DMS79 (cell line): ENCODE results near the gene SLC9A9.

ENCODE experiments used
- DNase-seq: peaks from one replicate; lab custom pipeline; 2025; lab: John Stamatoyannopoulos, UW

SLC9A9 gene

DNA sequence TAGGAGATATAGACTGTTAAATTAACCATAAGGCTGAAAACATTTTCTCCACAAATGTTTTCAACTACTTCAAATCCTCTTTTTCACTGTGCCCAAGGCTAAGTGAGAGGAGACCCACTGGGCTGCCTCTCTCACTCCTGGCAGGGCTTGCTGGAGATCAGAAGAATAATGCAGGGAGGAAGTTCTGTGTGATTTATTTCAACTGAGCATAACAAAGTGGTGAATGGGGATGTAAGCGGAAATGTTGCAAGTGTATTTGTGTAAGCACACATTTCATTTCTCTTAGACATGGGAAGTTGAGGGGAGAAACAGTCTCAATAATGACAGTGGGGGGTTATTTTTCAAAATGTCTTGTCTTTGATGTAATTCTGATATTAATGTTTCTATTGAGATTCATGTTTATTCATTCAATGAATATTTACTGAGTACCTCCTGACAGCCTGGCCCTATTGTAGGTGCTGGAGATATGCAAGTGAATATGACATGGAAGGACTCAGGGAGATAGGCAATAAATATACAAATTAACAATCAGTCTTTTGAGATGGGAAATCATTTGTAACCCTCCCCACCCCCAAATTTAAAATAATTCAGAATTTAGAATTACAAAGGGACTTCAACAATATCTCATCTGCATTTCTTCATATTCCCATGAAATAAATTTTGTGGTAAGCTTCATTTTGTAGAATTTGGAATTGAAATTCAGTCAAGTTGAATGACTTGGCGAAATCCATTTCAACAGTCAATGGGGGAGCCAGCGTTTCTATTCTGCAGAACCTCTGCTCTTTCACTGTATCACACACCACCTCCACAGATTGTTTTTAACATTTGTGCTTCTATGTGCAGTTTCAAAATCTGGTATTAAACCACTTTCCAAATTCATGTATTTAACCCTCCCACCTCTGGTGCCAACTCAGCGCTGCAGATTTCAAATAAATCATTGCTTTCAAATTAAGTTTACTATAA lies 247.2 kb downstream of the SLC9A9 start:
- no peak for DNase-seq

DNA sequence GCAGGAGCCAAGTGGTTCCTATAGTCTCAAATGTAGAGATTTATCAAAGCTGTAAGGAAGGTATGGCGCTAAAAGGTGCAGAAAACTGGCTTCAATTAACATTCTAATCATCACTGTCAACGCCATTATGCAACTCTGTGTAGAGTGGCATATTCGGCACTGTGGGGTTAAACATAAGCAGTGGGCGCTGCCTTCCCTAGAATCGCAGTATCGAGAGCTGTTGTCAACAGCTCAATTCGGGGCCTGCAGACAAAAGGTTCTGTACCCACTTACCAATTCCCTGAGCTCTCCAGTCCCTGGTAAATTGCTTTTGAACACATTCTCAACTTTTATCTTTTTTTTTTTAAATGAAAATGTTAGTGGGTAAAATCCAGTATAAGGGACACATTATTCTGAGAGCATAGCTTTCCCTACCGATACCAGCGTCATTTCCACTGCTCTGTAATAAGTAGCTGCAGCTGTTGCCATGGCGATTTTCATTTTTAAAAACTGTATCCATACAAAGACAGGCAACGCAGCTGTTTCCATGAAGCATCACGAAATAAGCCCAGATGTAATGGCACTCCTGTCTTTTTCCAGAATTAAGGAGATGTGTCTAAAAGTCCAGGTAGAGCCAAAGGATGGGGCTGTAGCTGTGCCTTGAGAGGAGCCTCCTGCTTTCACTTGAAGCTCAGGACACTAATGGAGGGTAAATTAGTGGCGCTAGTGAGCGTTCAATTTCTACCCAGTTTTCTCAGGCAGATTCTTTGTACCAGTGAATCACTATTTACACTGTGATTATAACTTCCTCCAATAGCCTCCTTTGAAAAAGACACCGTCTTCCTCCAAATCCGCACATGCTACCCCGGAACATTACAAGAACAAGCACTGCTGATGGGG lies 250.3 kb downstream of the SLC9A9 start:
- DNase-seq = no peak

DNA sequence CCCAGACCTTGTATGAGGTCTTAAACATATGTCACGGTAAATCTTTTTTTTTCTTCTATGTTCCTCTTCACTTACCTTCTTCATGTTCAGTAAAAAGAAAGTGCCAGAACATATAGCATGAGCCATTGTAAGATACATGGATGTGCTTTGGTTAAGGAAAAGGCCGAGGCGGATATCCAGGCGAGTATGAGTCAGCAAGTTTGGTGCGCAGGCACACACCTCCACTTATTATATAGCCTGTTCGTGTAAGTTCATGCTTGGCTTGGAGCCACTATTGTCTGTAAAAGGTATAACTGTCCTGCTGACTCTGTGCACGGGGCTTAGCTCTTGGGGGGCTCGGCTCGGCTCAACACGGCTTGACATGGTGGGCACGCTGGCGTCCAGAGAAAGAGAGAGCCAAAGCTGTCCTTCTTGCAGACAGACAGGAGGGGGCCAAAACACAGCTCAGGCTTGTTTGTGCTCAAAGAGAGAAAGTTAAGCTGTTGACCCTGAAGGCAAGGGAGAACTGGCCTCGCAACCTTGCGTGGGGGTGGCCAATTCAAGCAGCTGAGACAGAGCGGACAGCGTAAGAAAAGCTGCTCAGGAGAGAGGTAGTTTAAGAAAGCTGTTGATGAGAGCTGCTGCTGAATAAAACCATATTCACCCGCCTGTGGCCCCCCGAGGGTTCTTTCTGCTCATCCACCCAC lies 251.2 kb downstream of the SLC9A9 start:
- no peak for DNase-seq

- DNase-seq = no peak
These were observed 252.7 kb downstream of the SLC9A9 start for GRCh38 chr3:143595456-143596077.

- DNase-seq = no peak
These were observed 254.1 kb downstream of the SLC9A9 start for GRCh38 chr3:143594206-143594605.

DNA sequence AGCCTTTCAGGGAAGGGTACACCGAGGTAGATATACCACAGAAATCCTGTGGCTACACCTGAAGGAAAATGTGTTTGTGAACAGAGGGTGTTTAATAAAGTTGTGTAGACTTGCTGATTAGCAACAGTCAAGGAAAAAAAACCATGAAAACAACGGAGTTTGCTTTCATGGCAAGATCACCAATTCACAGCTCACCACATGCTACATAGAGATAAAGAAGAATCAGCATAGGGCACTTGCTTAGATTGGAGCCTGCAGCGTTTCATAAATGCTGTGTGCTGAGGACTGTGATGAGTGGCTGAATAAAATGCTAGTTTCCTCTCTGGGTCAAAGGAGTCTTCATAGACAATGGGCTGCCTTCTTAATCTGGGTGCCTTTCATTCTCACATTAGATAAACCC lies 257.6 kb downstream of the SLC9A9 start:
- DNase-seq = no peak

DNA sequence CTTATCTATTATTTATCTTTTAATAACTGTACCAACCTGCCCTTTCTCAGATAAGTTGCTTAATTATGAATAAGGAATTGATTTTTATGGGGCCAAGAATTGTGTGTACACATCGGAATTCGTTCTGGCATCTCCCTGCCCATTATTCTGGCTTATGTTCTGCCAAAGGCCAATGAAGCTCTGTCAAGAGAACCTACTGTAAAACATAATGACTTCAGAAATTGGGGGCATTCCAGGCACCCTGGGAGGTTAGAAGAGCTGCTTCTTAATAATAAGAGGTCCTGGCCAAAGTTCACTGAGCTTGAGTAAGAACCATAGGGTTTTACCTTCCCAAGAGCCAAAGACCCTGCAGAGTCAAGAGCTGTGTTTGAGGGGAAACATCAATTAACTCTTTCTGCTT lies 261.7 kb downstream of the SLC9A9 start:
- DNase-seq = no peak

DNA sequence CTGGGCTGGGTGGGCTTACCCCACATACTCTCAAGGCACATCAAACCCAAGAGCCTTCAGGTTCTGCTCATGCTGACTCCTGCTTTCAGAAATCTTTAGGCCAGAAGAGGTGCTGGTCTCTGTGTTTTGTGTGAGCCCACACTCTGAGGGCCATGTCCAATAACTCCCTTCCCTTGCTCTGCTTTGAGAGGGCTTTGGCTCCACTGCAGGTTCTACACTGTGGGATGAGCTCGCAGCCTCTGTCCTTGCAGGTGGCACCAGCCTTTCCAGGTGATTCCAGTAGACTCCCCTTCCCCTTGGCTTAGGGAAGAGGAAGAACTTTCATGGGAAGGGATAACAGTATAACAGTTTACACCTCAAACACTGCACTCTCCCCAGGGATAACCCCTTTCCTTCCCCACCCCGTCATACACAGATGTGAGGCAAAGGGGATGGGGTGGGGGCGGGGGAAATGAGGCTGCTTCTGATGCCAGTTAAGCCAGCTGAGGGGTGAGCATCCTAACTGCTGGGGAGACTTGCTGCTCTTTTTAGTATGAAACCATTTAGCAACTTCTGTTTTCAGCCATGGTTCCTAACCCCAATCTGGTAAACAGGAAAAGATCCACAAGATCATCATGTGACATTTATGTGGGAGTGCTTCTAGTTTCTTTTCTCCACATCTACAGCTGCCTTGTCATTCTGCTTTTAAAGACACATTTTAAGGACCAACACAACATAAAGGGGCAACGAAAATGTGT lies 262.4 kb downstream of the SLC9A9 start:
- no peak for DNase-seq

DNA sequence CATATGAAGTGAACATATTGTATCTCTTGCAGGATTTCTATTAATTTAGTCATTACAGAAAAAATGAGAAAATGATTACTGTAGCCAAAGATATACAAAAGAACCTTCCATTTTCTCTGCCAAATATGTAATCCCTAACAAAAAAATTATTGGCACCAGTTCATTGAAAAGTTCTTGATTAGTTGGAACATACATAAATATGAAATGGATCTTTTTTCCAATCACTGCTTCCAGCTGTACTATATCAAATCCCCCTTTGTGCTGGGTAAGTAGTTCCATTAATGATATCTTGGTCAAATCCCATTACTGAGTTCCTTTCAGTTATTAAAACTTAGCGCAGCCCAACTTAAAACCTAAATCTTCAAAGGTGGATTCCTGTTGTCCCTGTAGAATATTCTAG lies 263.8 kb downstream of the SLC9A9 start:
- DNase-seq = no peak

- DNase-seq = no peak
These were observed 266.1 kb downstream of the SLC9A9 start for GRCh38 chr3:143581972-143582722.

DNA sequence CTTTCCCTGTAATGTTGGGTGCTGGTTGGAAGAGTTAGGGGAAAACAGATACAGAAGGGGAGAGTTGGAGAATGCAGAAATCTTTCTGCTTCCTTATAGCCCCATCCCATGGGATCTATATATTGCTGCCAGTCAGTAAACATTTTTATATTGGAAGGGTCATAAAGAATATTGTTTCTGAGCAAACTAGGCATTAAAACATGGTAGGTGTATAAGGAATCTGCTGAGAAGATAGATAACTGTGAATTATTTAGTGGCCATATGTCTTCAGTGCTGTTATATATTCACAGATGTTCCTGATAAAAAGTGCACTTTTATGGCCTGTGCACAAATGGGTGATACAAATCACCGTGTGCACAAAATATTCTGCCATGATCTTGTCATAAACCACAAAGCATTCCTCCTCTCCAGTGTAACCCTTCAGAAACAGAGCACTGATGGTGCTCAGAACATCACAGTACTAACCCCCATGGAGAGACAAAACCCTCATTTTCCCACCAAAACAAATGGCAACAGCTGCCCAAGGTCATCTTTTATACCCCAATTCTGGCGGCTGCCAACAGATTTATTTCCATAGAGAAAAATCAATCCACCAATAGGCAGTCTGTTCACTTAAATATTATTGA lies 269.3 kb downstream of the SLC9A9 start:
- no peak for DNase-seq

DNA sequence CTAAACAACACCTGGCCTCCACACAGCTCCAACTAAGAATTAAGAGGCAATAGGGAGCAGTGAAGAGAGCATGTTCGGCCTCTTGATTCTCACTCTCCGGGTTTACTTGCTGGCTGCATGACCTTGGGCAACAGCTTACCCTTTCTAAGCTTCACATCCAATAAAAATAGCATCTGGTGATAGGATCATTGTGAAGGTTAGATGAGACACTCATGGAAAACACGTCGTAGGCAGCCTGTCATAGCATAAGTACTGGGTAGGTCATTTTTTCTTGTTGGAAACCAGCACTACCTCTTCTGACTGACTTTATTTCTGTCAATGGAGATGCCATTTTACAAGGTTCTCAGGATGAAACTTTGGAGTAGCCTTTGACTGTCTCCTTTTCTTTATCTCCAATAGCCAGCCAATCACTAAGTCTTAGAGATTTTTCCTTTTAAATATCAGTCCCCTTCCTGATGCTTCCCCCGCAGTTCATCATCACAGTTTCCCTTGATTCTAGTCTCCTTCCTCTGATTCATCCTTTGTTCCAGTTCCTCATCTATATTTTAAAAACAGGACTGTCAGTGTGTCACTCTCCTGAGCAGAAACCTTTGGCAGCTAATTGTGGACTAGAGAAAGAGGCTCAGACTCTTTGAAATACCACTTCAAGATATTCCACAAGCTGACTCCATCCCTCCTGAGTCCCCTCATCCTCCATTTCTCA lies 271.5 kb downstream of the SLC9A9 start:
- no peak for DNase-seq

DNA sequence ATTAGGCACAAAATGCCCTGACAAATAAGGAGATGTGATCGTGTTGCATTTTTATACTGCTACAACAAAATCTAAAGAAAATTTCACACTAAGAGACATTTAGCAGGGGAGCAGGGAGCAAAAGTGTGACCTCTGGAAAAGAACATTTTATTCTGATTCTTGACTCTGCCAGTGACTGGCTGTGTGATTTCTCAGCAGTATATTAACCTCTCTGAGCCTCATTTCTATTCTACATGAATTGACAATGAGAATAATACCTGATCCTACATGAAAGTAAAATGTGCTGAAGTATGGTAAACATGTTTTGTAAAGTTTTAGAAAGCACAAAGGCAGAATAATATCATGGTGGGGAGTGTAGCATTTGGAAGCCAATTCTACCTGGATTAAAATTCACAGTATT lies 273.3 kb downstream of the SLC9A9 start:
- no peak for DNase-seq

DNA sequence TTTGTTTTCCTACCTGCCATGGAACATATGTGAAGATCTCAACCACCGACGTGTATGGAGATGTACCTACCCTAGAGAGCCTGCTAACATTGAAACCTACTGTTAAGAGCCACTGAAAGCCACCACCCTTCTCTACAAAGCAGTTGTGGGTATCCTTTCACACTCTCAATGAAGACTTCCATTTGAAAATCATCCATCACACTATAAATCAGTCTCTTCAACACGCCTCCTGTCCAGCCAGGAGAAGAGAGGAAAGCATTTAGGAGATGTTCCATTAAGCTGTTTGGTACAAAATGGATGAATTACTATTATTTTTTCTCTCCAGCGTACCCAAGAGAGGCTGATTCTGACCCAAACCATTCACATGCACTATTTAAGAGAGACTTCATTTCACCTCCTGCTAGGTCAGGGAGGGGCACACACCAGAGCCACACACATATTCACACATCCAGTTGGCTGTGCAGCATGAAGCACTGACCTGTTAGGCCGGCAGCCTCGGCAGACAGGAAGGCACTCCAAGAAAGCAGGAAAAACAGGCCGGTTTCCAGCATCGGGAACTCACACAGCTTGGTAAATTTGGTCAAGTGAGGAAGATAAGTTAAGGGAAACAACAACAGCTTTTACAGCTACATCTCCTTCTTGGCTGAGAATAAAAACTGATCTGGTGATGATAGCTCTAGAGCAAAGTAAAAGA lies 274.5 kb downstream of the SLC9A9 start:
- no peak for DNase-seq

DNA sequence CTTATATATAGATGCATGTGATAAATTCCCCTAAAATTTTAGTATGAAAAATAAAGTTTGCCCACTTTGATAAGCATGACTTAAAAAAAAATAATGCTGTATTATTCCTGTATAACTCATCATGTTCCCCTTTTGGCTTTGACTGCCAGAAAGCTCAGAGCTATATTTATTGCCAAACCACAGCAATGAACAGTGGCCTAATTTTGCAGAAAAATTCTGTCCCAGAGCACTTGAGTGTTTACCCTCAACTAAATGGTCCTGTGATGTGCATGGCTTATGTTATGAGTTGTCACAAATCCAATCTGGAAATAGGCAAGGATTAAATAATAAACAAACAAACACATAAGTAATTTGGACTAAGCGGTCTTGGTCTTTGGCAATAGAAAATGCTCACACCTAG lies 276.7 kb downstream of the SLC9A9 start:
- no peak for DNase-seq

DNA sequence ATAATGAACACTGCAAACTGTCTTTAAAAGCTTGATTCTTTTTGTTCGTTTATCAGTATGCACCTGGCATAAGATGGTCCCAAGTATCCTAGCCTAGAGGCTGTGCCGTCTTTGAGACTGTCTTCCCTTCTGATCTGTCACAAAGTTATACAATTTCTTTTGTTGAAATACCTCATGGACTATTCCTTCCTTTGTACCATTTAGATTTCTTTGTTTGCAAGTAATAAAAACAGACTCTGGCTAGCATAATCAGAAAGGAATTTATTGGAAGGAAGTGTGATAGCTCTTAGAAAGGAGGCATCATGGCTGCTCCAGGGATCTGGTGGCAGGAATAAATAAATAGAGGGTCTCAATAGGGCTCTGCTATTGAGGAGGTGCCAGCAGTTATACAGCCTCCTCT lies 280.4 kb downstream of the SLC9A9 start:
- DNase-seq = no peak

- no peak for DNase-seq
These were observed 282.3 kb downstream of the SLC9A9 start for GRCh38 chr3:143565951-143566350.

- DNase-seq = no peak
These were observed 284.5 kb downstream of the SLC9A9 start for GRCh38 chr3:143563786-143564185.

- no peak for DNase-seq
These were observed 285.5 kb downstream of the SLC9A9 start for GRCh38 chr3:143562789-143563188.
